Hepatocyte (in vitro differentiated cells): ENCODE measurements around the gene DPP3. TPM values are rescaled to one million over a fixed set of nuclear protein-coding genes. Genes with fewer than 3 reads are reported as not detected.

ENCODE experiments used
- DNase-seq: peaks from one replicate; pipeline ENCODE4 v3.0.0-alpha.2; 2016; ENCODE audit warnings: low spot score
- H2AFZ ChIP-seq: fragments of 200-600 bp; sonication (generic); 2 replicates; pipeline ENCODE4 v1.6.0; 2016; ENCODE audit warnings: antibody characterized with exemption, mild to moderate bottlenecking
- H3K27ac ChIP-seq: fragments of 200-600 bp; sonication (generic); 2 replicates; pipeline ENCODE4 v1.5.1; 2016; ENCODE audit warnings: mild to moderate bottlenecking
- H3K27me3 ChIP-seq: fragments of 200-600 bp; sonication (generic); 2 replicates; pipeline ENCODE4 v1.6.1; 2016
- H3K36me3 ChIP-seq: fragments of 200-600 bp; sonication (generic); replicated peaks from 2 replicates; pipeline ENCODE4 v1.5.1; 2016; ENCODE audit warnings: low read depth; ENCODE audit not compliant: insufficient read depth
- H3K4me1 ChIP-seq: fragments of 200-600 bp; sonication (generic); 2 replicates; pipeline ENCODE4 v1.5.1; 2016; ENCODE audit warnings: mild to moderate bottlenecking, moderate library complexity; ENCODE audit not compliant: insufficient read depth
- H3K4me2 ChIP-seq: fragments of 200-600 bp; sonication (generic); 2 replicates; pipeline ENCODE4 v1.6.0; 2016
- H3K4me3 ChIP-seq: fragments of 200-600 bp; sonication (generic); 2 replicates; pipeline ENCODE4 v1.5.1; 2016; ENCODE audit warnings: mild to moderate bottlenecking
- H3K79me2 ChIP-seq: fragments of 200-600 bp; sonication (generic); 2 replicates; pipeline ENCODE4 v1.6.0; 2017; ENCODE audit warnings: mild to moderate bottlenecking
- H3K9me2 ChIP-seq: fragments of 200-600 bp; sonication (generic); replicated peaks from 2 replicates; pipeline ENCODE4 v1.6.0; 2017; ENCODE audit warnings: mild to moderate bottlenecking; ENCODE audit not compliant: insufficient read depth
- H3K9me3 ChIP-seq: fragments of 200-600 bp; sonication (generic); 2 replicates; pipeline ENCODE4 v1.5.1; 2016; ENCODE audit warnings: low read depth, mild to moderate bottlenecking
- H4K20me1 ChIP-seq: fragments of 200-600 bp; sonication (generic); 2 replicates; pipeline ENCODE4 v1.6.0; 2016; ENCODE audit warnings: mild to moderate bottlenecking; ENCODE audit not compliant: insufficient read depth, poor library complexity, severe bottlenecking
- CTCF ChIP-seq: fragments of 200-600 bp; sonication (generic); IDR thresholded peaks from 2 replicates; pipeline ENCODE4 v1.5.1; 2016; ENCODE audit warnings: antibody characterized with exemption, mild to moderate bottlenecking; ENCODE audit not compliant: poor library complexity
- EZH2 ChIP-seq: fragments of 200-600 bp; sonication (generic); IDR thresholded peaks from 2 replicates; pipeline ENCODE4 v1.6.1; 2016; ENCODE audit warnings: antibody characterized with exemption, mild to moderate bottlenecking, borderline replicate concordance
- EZH2phosphoT487 ChIP-seq: fragments of 200-600 bp; sonication (generic); IDR thresholded peaks from one replicate; pipeline ENCODE4 v1.6.1; 2018; ENCODE audit warnings: antibody characterized with exemption, mild to moderate bottlenecking, low read depth, moderate library complexity; ENCODE audit not compliant: unreplicated experiment, severe bottlenecking
- WGBS: methylation state at CpG from one replicate; pipeline ENCODE4 v1.1.6; 2016; ENCODE audit warnings: low lambda C conversion rate; ENCODE audit errors: missing lambda C conversion rate; 5-methylcytosine and 5-hydroxymethylcytosine counted together
- polyA plus RNA-seq: library from polyadenylated mRNA; unstranded; fragments of >200 nt; fragmentation: Nextera tagmentation; extraction: Ambion mirVana; gene quantifications from 2 replicates; pipeline ENCODE4 v1.2.1, GENCODE V29; 2016
- small RNA-seq: library from RNA; depleted of rRNA; stranded (forward); fragments of <200 nt; gene quantifications from one replicate; pipeline ENCODE3, GENCODE V24; 2014
- total RNA-seq: library from RNA; depleted of rRNA; stranded (reverse); fragments of >200 nt; gene quantifications from 2 replicates; pipeline ENCODE4 v1.2.3, GENCODE V29; 2014

The DPP3 gene
- total and polyA plus RNA-seq, 2 experiments from 2014 or later: 56.0 to 57.3 TPM

- TF ChIP-seq CTCF: no peak
- no peak for TF ChIP-seq EZH2
- TF ChIP-seq EZH2phosphoT487: no peak
- no peak for DNase-seq
- Histone ChIP-seq H3K27me3 (no peaks in the 10 kb centered on the region), H4K20me1 (no peaks in the 10 kb centered on the region), H3K9me3 (no peaks in the 10 kb centered on the region), H3K9me2 (no peaks in the 10 kb centered on the region), H3K4me3 (no peak overlapping the region), H3K79me2 (no peaks in the 10 kb centered on the region), H3K4me1 (no peaks in the 10 kb centered on the region), H3K36me3 (no peaks in the 10 kb centered on the region), H2AFZ (no peak overlapping the region), H3K27ac (no peak overlapping the region), H3K4me2 (no peak overlapping the region)
- WGBS: 95% methylated on average over 24 of the region's 24 CpGs
These were observed 77.6 kb downstream of the DPP3 start for GRCh38 chr11:66557733-66558326.

Small RNA genes within 50 kb of the gene (small RNA-seq; reads per million reads assigned to genes)
- gene RF00416: not detected

Other genes with a start within 250 kb of the DPP3 start
- gene KLC2, start 222.7 kb upstream of the DPP3 start, total RNA-seq: 13.4 and 19.2 TPM in 2 replicates
- gene KLC2, start 222.7 kb upstream of the DPP3 start, polyA plus RNA-seq: 28.8 and 35.3 TPM in 2 replicates
- gene RAB1B, start 211.8 kb upstream of the DPP3 start, total RNA-seq: 87.9 and 88.4 TPM in 2 replicates
- gene RAB1B, start 211.8 kb upstream of the DPP3 start, polyA plus RNA-seq: 17.5 and 19.9 TPM in 2 replicates
- gene CNIH2, start 202.3 kb upstream of the DPP3 start, total RNA-seq: 0.36 and 1.7 TPM in 2 replicates
- gene CNIH2, start 202.3 kb upstream of the DPP3 start, polyA plus RNA-seq: 6.2 and 7.3 TPM in 2 replicates
- gene YIF1A, start 191.3 kb upstream of the DPP3 start, total RNA-seq: 111 and 132 TPM in 2 replicates
- gene YIF1A, start 191.3 kb upstream of the DPP3 start, polyA plus RNA-seq: 265 and 267 TPM in 2 replicates
- gene TMEM151A, start 188.5 kb upstream of the DPP3 start, total RNA-seq: 20.6 and 21.4 TPM in 2 replicates
- gene TMEM151A, start 188.5 kb upstream of the DPP3 start, polyA plus RNA-seq: 36.4 and 48.6 TPM in 2 replicates
- gene CD248, start 163.4 kb upstream of the DPP3 start, total RNA-seq: 19.9 and 24.6 TPM in 2 replicates
- 210 and 250 TPM in 2 replicates for gene CD248, start 163.4 kb upstream of the DPP3 start, polyA plus RNA-seq
- gene RIN1, start 144.0 kb upstream of the DPP3 start, total RNA-seq: 4.3 and 6.2 TPM in 2 replicates
- 9.5 and 12.8 TPM in 2 replicates for gene RIN1, start 144.0 kb upstream of the DPP3 start, polyA plus RNA-seq
- gene BRMS1, start 135.3 kb upstream of the DPP3 start, total RNA-seq: 34.5 and 39.7 TPM in 2 replicates
- 48.6 and 54.0 TPM in 2 replicates for gene BRMS1, start 135.3 kb upstream of the DPP3 start, polyA plus RNA-seq
- gene B4GAT1, start 132.8 kb upstream of the DPP3 start, total RNA-seq: 41.5 and 41.9 TPM in 2 replicates
- gene B4GAT1, start 132.8 kb upstream of the DPP3 start, polyA plus RNA-seq: 37.4 and 40.8 TPM in 2 replicates
- 7.4 and 11.3 TPM in 2 replicates for gene SLC29A2, start 108.7 kb upstream of the DPP3 start, total RNA-seq
- gene SLC29A2, start 108.7 kb upstream of the DPP3 start, polyA plus RNA-seq: 20.2 and 27.1 TPM in 2 replicates
- 0.60 TPM in 1 of 2 replicates, not detected in the other for gene NPAS4, start 59.4 kb upstream of the DPP3 start, total RNA-seq
- 0.31 TPM in 1 of 2 replicates, not detected in the other for gene NPAS4, start 59.4 kb upstream of the DPP3 start, polyA plus RNA-seq
- gene MRPL11, start 41.6 kb upstream of the DPP3 start, total RNA-seq: 45.6 and 60.6 TPM in 2 replicates
- 57.1 and 59.8 TPM in 2 replicates for gene MRPL11, start 41.6 kb upstream of the DPP3 start, polyA plus RNA-seq
- gene PELI3, start 13.5 kb upstream of the DPP3 start, total RNA-seq: 5.5 and 6.7 TPM in 2 replicates
- 5.5 and 10.9 TPM in 2 replicates for gene PELI3, start 13.5 kb upstream of the DPP3 start, polyA plus RNA-seq
- 25.1 and 33.4 TPM in 2 replicates for gene BBS1, start 30.2 kb downstream of the DPP3 start, total RNA-seq
- gene BBS1, start 30.2 kb downstream of the DPP3 start, polyA plus RNA-seq: 27.7 and 33.9 TPM in 2 replicates
- 10.3 and 11.5 TPM in 2 replicates for gene ZDHHC24, start 65.6 kb downstream of the DPP3 start, total RNA-seq
- gene ZDHHC24, start 65.6 kb downstream of the DPP3 start, polyA plus RNA-seq: 16.9 and 18.3 TPM in 2 replicates
- gene ACTN3, start 66.5 kb downstream of the DPP3 start, total RNA-seq: not detected in 2 replicates
- 0.09 and 0.58 TPM in 2 replicates for gene ACTN3, start 66.5 kb downstream of the DPP3 start, polyA plus RNA-seq
- 0.60 and 0.64 TPM in 2 replicates for gene CTSF, start 88.2 kb downstream of the DPP3 start, total RNA-seq
- gene CTSF, start 88.2 kb downstream of the DPP3 start, polyA plus RNA-seq: 1.1 and 1.5 TPM in 2 replicates
- gene CCDC87, start 112.6 kb downstream of the DPP3 start, total RNA-seq: 0.36 and 0.53 TPM in 2 replicates
- 0.22 TPM in 1 of 2 replicates, not detected in the other for gene CCDC87, start 112.6 kb downstream of the DPP3 start, polyA plus RNA-seq
- 32.2 and 41.5 TPM in 2 replicates for gene CCS, start 112.8 kb downstream of the DPP3 start, total RNA-seq
- 97.8 and 127 TPM in 2 replicates for gene CCS, start 112.8 kb downstream of the DPP3 start, polyA plus RNA-seq
- 29.5 and 31.1 TPM in 2 replicates for gene RBM14, start 136.2 kb downstream of the DPP3 start, total RNA-seq
- gene RBM14, start 136.2 kb downstream of the DPP3 start, polyA plus RNA-seq: 66.3 and 70.7 TPM in 2 replicates
- 129 and 150 TPM in 2 replicates for gene RBM4, start 158.3 kb downstream of the DPP3 start, total RNA-seq
- 139 and 151 TPM in 2 replicates for gene RBM4, start 158.3 kb downstream of the DPP3 start, polyA plus RNA-seq
- gene RBM4B, start 197.5 kb downstream of the DPP3 start, total RNA-seq: 25.7 and 26.7 TPM in 2 replicates
- gene RBM4B, start 197.5 kb downstream of the DPP3 start, polyA plus RNA-seq: 32.4 and 33.4 TPM in 2 replicates
- 115 and 152 TPM in 2 replicates for gene SPTBN2, start 248.8 kb downstream of the DPP3 start, total RNA-seq
- gene SPTBN2, start 248.8 kb downstream of the DPP3 start, polyA plus RNA-seq: 177 and 183 TPM in 2 replicates